ENCODE results near the gene MOV10.

The MOV10 gene

GRCh38 chr1:112700290-112701226 is 26.1 kb downstream of the MOV10 start:
- DNase-seq = peak; percentile 97

- DNase-seq = no peak
Measured at GRCh38 chr1:112701227-112702066, 27.0 kb downstream of the MOV10 start.

DNA sequence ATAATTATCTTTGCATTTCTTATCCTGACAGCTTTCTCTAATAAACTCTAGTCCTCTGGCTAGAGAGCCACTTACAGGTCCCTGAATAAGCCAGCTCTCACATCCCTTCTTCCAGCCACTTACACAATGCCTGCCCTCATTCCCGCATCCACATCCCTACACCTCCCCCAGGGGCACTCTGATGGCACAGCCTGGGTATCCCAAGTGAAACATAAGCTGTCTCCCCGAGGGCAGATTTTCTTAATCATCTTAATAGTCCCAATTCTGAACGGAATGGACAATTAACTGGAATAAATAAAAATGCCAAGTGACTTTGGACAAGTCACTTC is 27.6 kb downstream of the MOV10 start:
- DNase-seq = peak; percentile 30

- DNase-seq = no peak
Measured at GRCh38 chr1:112702420-112703261, 28.2 kb downstream of the MOV10 start.

DNA sequence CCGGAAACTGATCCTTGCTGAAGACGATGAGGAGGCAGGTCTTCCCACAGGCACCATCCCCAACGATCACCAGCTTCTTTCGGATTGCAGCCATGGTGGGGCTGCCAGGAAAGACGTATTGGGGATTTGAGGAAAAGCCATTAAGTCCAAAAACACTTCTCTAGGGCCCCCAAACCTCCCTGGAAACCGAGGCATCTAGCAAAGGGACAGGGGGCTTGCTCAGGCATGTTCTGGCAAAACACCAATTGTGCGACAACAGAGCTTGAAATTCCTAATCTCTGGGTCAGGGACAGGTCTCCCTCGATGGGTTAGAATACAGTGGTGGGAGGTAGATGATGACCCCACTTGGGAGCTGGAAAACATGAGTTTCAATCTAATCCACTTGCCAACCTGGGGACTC is 29.2 kb downstream of the MOV10 start:
- DNase-seq = no peak

DNA sequence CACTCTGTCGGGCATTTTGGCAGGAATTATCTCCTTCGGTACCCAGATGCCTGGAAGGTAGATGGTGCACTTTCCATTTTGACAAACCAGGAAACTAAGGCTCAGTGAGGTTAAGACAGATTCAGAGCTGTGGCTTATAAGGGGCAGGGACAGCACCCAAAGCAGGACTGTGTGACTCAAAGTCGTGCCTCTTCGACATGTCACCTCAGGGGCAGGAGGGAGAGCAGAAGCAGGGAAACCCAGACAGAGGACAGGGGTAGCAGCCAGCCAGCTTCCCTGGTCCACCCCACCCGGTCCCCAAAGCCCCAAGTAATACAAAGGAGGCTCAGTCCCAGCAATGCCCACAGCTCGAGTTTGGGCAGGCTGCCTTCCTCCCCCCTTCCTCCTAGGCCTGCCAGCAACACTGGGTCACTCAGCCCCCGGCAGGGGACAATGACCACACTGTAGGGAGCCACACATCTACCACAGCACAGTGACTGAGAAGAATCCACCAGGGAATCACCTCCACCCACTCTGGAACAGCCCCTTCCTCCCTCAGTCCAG is 30.0 kb downstream of the MOV10 start:
- DNase-seq = no peak

DNA sequence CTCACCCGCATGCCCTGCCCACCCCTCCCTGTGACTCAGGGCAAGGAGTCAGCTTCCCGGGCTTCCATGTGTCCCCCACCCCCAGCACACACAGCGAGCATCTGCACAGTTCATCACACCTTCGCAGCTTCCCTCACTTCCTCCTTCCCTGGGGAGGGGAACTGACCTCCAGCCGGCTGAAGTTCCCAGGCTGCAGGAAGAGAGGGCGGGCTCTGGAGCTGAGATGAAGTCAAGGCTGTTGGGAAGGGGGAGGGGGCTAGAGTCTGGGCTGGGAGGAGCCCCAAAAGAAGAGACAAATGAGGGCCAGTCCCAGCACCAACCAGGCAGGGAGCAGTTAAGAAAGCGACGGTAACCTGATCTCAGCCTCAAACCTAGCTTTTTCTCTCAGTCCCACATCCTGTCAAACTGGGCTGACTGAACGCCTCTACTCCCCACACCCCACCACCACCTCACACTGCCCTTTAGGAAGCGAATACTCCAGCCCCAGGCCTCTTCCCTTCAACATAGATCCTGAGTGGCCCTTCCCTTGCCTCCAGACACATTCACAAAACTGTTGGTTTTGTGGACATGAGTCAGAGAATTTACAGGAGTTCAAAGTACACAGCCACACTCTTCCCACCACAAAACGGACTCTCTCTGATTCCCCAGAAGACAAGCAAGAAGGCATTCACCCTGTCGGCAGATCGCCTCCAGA is 30.6 kb downstream of the MOV10 start:
- DNase-seq = peak; percentile 99

GRCh38 chr1:112706505-112707220 is 32.2 kb downstream of the MOV10 start, which contains the start of gene RHOC:
Gene RHOC (minus strand): TSS chr1:112707127. CDS start chr1:112703799, 3,328 bp downstream.
- peak; percentile 78 for DNase-seq

DNA sequence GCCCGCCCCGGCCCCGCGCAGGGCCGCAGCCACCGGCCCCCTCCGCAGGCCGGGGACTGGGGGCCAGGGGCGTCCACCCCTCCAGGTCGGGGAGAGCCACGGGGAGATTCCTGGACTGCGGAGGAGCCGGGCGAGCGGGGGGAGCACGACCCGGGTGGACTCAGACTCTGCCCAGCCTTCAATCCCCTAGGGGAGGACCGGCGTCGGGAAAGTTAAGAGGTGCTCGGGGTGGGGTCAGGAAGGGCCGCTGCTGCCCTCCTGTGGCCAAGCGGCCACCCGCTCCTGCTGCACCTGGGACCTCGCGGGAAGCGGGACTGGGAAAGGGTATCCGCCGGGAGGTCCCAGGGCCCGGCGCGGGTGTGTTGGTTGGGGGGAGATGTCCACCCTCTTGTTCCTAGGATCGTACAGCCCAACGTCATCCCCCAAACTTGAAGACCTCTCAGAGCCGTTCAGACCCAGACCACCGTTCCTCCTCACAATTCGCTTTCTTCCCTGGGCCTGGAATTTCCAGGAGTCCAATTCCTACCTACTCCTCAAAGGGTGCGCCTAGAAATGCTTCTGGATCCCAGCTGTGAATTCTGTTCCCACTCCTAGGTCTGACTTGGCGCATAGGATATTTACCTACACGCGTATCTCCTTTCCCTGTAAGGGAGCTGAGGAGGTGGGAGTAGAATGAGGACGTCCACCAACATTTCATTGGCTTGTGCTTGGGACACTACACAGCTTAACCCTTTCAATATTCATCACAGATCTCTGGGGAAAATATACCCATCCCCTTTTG is 33.0 kb downstream of the MOV10 start:
- DNase-seq = peak; percentile 91

DNA sequence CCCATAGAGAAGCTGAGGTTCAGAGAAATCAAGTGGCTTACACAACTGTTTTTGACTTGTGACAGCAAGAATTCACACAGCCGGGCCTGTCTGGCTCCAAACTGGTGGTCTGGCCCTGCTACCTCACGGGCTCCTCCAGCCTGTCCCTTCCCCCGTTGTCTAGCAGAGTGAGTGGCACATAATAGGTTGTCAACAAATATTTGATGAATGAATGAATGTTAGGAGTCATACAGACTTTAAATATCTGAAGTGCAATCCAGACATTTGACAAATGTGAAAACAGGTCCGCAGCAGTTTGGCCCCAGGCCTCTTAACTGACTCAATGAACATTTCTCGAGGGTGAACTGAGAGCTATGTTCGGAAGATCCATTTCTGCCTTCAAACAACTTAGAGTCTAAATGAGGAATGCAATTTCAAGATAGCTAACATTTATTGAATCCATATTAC is 33.6 kb downstream of the MOV10 start:
- DNase-seq = no peak

DNA sequence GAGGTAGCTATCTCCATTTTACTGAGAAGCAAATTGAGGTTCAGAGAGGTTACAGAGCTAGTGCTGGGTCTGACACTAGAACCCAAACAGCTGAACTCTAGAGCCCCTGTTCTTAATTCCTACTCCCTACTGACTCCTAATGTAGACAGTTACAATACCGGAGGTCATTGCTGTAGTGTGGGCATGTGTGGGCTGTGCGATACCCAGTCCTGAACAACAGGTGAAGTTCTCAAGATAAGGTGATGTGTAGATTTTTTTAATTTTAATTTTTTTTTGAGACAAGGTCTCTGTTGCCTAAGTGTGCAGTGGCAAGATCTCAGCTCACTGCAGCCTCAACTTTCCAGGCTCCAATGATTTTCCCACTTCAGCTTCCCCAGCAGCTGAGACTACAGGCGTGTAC is 34.0 kb downstream of the MOV10 start:
- no peak for DNase-seq

- DNase-seq = no peak
Measured at GRCh38 chr1:112710159-112710558, 35.7 kb downstream of the MOV10 start.

GRCh38 chr1:112710586-112710985 is 36.1 kb downstream of the MOV10 start:
- DNase-seq = no peak

GRCh38 chr1:112711041-112711440 is 36.6 kb downstream of the MOV10 start:
- DNase-seq = no peak

- no peak for DNase-seq
Measured at GRCh38 chr1:112711670-112712069, 37.2 kb downstream of the MOV10 start.

- no peak for DNase-seq
Measured at GRCh38 chr1:112712191-112712590, 37.7 kb downstream of the MOV10 start.

DNA sequence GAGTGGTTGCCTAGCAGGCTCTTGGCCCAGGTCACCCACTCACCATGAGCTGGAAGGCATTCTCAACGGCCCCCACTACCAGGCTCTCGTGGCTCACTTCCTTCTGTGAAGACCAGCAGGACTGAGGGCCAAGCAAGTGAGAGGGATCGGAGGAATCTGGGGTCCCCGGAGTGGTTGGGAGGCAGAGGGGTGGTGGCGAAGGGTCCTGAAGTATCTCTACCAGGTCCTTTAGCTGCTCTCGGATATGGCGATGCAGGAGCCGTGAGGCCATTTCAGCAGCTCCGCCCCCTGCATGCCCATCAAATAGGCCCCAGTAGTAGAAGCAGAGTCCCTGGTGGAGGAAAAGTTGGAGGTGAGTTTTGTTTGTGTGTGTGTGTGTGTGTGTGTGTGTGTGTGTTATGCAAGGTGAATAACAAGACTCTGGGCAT is 38.3 kb downstream of the MOV10 start:
- no peak for DNase-seq

DNA sequence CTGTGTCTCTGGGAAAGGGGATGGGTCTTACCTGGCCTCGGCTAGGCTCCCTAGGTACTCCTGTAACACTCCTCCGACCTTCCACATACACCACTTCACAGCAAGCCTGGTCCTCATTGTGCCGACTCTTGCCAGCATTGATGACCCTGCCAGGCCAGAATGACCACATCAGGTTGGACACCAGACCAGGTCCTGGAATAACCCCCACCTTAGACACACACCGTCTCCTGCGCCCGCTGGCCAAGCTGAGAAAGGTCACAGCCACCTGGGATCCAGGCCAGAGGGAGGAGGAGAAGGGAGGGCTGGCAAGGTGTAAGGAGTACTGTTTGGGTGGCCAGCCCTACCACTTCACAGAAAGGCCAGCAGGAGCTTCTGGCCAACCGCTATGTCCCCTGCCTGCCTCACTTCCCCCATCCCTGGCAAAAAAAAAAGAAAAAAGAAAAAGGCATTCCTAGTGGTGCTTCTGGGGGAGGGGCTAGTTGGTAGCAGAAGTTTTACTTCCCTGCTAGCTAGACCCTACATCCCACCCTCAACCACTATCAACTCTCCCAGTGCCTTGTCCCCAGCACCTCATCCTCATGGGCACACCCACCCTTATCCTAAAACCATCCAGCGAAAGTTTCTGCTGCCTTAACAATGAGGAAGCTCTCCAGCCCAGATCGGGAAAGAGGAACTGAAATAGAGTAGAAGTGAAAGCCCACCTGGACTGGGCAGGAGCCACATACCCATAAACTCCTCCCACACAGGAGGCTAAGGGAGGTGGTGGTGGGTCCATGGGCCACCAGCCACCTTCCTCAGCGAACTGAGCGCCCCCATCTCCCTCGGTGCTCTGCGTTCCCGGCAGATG is 39.2 kb downstream of the MOV10 start:
- no peak for DNase-seq

All from EL (cell line).